IMR-90 (cell line): ENCODE results near the gene AUTS2. TPM values are rescaled to one million over a fixed set of nuclear protein-coding genes. Genes with fewer than 3 reads are reported as not detected.

Source experiments
- ATAC-seq: fragments of 200-7000 bp; cut with Tn5 transposase; 2 replicates; pipeline ENCODE4 v1.9.1; 2020; ENCODE audit warnings: low read depth, mild to moderate bottlenecking, moderate library complexity
- BruUV-seq: library from RNA; stranded (reverse); fragments of 400-500 nt; replicated peaks from 2 replicates; lab custom pipeline; 2021; lab: Mats Ljungman, UMichigan
- CTCF ChIA-PET: fragments of 300-600 bp; formaldehyde crosslinking; extraction: SDS; loops from one replicate; lab custom pipeline; 2021; ENCODE audit warnings: antibody characterized with exemption; lab: Yijun Ruan, JAX
- POLR2A ChIA-PET: fragments of 300-600 bp; sonication (Branson Sonifier 250); formaldehyde crosslinking; loops from one replicate; lab custom pipeline; 2022; ENCODE audit warnings: antibody characterized with exemption; ENCODE audit not compliant: unreplicated experiment; lab: Charles Lee
- DNase-seq: peaks from one replicate; pipeline ENCODE4 v3.0.0; 2013
- H2AFZ ChIP-seq: replicated peaks from 2 replicates; pipeline ENCODE3; 2013; ENCODE audit warnings: low read length, mild to moderate bottlenecking; ENCODE audit not compliant: poor library complexity
- H2AK5ac ChIP-seq: 2 replicates; pipeline ENCODE4 v1.6.1; 2013; ENCODE audit warnings: low read depth, low read length, inconsistent platforms
- H2AK9ac ChIP-seq: replicated peaks from 2 replicates; pipeline ENCODE3; 2013; ENCODE audit warnings: mild to moderate bottlenecking, low read depth, low read length, moderate library complexity; ENCODE audit not compliant: poor library complexity
- H2BK120ac ChIP-seq: 2 replicates; pipeline ENCODE4 v1.6.1; 2013; ENCODE audit warnings: low read depth, low read length, inconsistent platforms
- H2BK15ac ChIP-seq: 3 replicates; pipeline ENCODE4 v1.6.1; 2013; ENCODE audit warnings: low read depth, low read length, inconsistent platforms
- H2BK20ac ChIP-seq: 2 replicates; pipeline ENCODE4 v1.6.1; 2013; ENCODE audit warnings: low read depth, mild to moderate bottlenecking, inconsistent platforms, low read length, moderate library complexity
- H2BK5ac ChIP-seq: 2 replicates; pipeline ENCODE4 v1.6.1; 2013; ENCODE audit warnings: mild to moderate bottlenecking, low read depth, low read length, inconsistent platforms; ENCODE audit not compliant: poor library complexity, severe bottlenecking
- H3K14ac ChIP-seq: replicated peaks from 2 replicates; pipeline ENCODE4 v1.6.1; 2013; ENCODE audit warnings: low read depth, low read length, inconsistent platforms
- H3K18ac ChIP-seq: 2 replicates; pipeline ENCODE4 v1.6.1; 2013; ENCODE audit warnings: low read depth, low read length, control low read depth
- H3K23ac ChIP-seq: 2 replicates; pipeline ENCODE4 v1.6.1; 2013; ENCODE audit warnings: low read depth, low read length, inconsistent platforms
- H3K27ac ChIP-seq: 2 replicates; pipeline ENCODE4 v1.5.1; 2013; ENCODE audit warnings: mild to moderate bottlenecking, control low read depth, low read length; ENCODE audit not compliant: insufficient read depth
- H3K27me3 ChIP-seq: 2 replicates; pipeline ENCODE4 v1.6.1; 2013; ENCODE audit warnings: low read length; ENCODE audit not compliant: control insufficient read depth, insufficient read depth
- H3K36me3 ChIP-seq: 2 replicates; pipeline ENCODE4 v1.6.1; 2013; ENCODE audit warnings: low read length, mixed read lengths; ENCODE audit not compliant: control insufficient read depth, insufficient read depth
- H3K4ac ChIP-seq: 2 replicates; pipeline ENCODE4 v1.6.1; 2013; ENCODE audit warnings: low read depth, low read length, inconsistent platforms
- H3K4me1 ChIP-seq: 2 replicates; pipeline ENCODE4 v1.6.1; 2013; ENCODE audit warnings: low read length, mixed read lengths; ENCODE audit not compliant: control insufficient read depth, insufficient read depth
- H3K4me2 ChIP-seq: 2 replicates; pipeline ENCODE4 v1.6.1; 2013; ENCODE audit warnings: low read depth, mild to moderate bottlenecking, control low read depth, low read length, moderate library complexity
- H3K4me3 ChIP-seq: 2 replicates; pipeline ENCODE4 v1.5.1; 2013; ENCODE audit warnings: low read depth, mild to moderate bottlenecking, control low read depth, low read length, moderate library complexity; ENCODE audit not compliant: insufficient read depth
- H3K56ac ChIP-seq: 2 replicates; pipeline ENCODE4 v1.6.1; 2013; ENCODE audit warnings: low read length, inconsistent platforms; ENCODE audit not compliant: insufficient read depth; ENCODE audit errors: extremely low read depth
- H3K79me1 ChIP-seq, 2 experiments: 2 replicates each; pipeline ENCODE4 v1.6.1; 2013; ENCODE audit warnings: low read length in 2 of 2, inconsistent platforms in 1 of 2, low read depth in 1 of 2
- H3K9ac ChIP-seq: 2 replicates; pipeline ENCODE4 v1.6.1; 2013; ENCODE audit warnings: low read depth, low read length, control low read depth
- H3K9me1 ChIP-seq: 2 replicates; pipeline ENCODE4 v1.6.1; 2013; ENCODE audit warnings: low read length, inconsistent platforms; ENCODE audit not compliant: insufficient read depth
- H3K9me3 ChIP-seq: 2 replicates; pipeline ENCODE4 v1.6.1; 2013; ENCODE audit warnings: low read length; ENCODE audit not compliant: control insufficient read depth, insufficient read depth
- H4K20me1 ChIP-seq: 2 replicates; pipeline ENCODE4 v1.6.1; 2013; ENCODE audit warnings: low read length, inconsistent platforms; ENCODE audit not compliant: insufficient read depth
- H4K5ac ChIP-seq: 2 replicates; pipeline ENCODE4 v1.6.1; 2013; ENCODE audit warnings: mild to moderate bottlenecking, low read depth, low read length, control low read depth
- H4K8ac ChIP-seq, 2 experiments: 2 replicates each; pipeline ENCODE4 v1.6.1; 2013; ENCODE audit warnings: low read depth in 2 of 2, low read length in 2 of 2, control low read depth in 1 of 2, inconsistent platforms in 1 of 2
- H4K91ac ChIP-seq: 2 replicates; pipeline ENCODE4 v1.6.1; 2013; ENCODE audit warnings: low read depth, low read length, inconsistent platforms; ENCODE audit not compliant: insufficient read depth
- BHLHE40 ChIP-seq: fragments of 150-350 bp; IDR thresholded peaks from 2 replicates; pipeline ENCODE4 v1.6.1; 2016; ENCODE audit warnings: mild to moderate bottlenecking, low read depth, low read length
- CEBPB ChIP-seq: IDR thresholded peaks from 2 replicates; pipeline ENCODE4 v1.6.1; 2012; ENCODE audit warnings: low read depth, low read length, improper control_type of control experiment
- CHD1 ChIP-seq: IDR thresholded peaks from 2 replicates; pipeline ENCODE4 v1.6.1; 2012; ENCODE audit warnings: low read depth, low read length, improper control_type of control experiment
- CTCF ChIP-seq: conservative IDR thresholded peaks from 2 replicates; pipeline ENCODE4 v1.5.1; 2012; ENCODE audit warnings: mild to moderate bottlenecking, low read depth, low read length, improper control_type of control experiment
- ELK1 ChIP-seq: fragments of 150-350 bp; IDR thresholded peaks from 2 replicates; pipeline ENCODE4 v1.6.1; 2016; ENCODE audit warnings: low read depth, mild to moderate bottlenecking, low read length, moderate library complexity, borderline replicate concordance
- FOS ChIP-seq: fragments of 150-350 bp; IDR thresholded peaks from 2 replicates; pipeline ENCODE4 v1.6.1; 2016; ENCODE audit warnings: low read depth, low read length
- MAFK ChIP-seq: IDR thresholded peaks from 2 replicates; pipeline ENCODE4 v1.6.1; 2012; ENCODE audit warnings: low read depth, low read length, improper control_type of control experiment
- MAZ ChIP-seq: IDR thresholded peaks from 2 replicates; pipeline ENCODE4 v1.6.1; 2012; ENCODE audit warnings: low read depth, mild to moderate bottlenecking, low read length, improper control_type of control experiment, moderate library complexity, borderline replicate concordance
- NFE2L2 ChIP-seq: fragments of 150-350 bp; IDR thresholded peaks from 2 replicates; pipeline ENCODE4 v1.6.1; 2016; ENCODE audit warnings: low read depth, mild to moderate bottlenecking, low read length
- RAD21 ChIP-seq: IDR thresholded peaks from 2 replicates; pipeline ENCODE4 v1.6.1; 2012; ENCODE audit warnings: low read length, improper control_type of control experiment
- RCOR1 ChIP-seq: IDR thresholded peaks from 2 replicates; pipeline ENCODE4 v1.6.1; 2012; ENCODE audit warnings: mild to moderate bottlenecking, low read length, improper control_type of control experiment; ENCODE audit not compliant: insufficient replicate concordance
- RFX5 ChIP-seq: IDR thresholded peaks from 2 replicates; pipeline ENCODE4 v1.8.0; 2012; ENCODE audit warnings: low read depth, mild to moderate bottlenecking, low read length, moderate library complexity
- SMC3 ChIP-seq: fragments of 150-350 bp; IDR thresholded peaks from 2 replicates; pipeline ENCODE4 v1.6.1; 2016; ENCODE audit warnings: low read depth, mild to moderate bottlenecking, antibody characterized with exemption, low read length, moderate library complexity
- USF2 ChIP-seq: fragments of 150-350 bp; IDR thresholded peaks from 2 replicates; pipeline ENCODE4 v1.6.1; 2017; ENCODE audit warnings: mild to moderate bottlenecking, antibody characterized with exemption, low read length, low read depth
- WGBS, 2 experiments: methylation state at CpG; one replicate each; pipeline versions ENCODE4 v1.1.5 to v1.1.7; 2013; ENCODE audit warnings: missing lambda C conversion rate in 2 of 2; ENCODE audit not compliant: insufficient read length in 1 of 2; ENCODE audit errors: extremely low coverage in 2 of 2; 5-methylcytosine and 5-hydroxymethylcytosine counted together
- dilution Hi-C: fragments of 300-500 bp; cut with HindIII; formaldehyde crosslinking; loops from one replicate; pipeline ENCODE4 v1.14.3; 2018; ENCODE audit warnings: low sequenced_read_pairs; ENCODE audit not compliant: unreplicated experiment
- in situ Hi-C: fragments of 300-500 bp; cut with MboI; formaldehyde crosslinking; loops from 3 replicates; pipeline ENCODE4 v1.14.3; 2019; ENCODE audit warnings: low sequenced_read_pairs, inconsistent platforms, mixed read lengths
- intact Hi-C: fragments of 100-400 bp; cut with micrococcal nuclease; formaldehyde crosslinking; loops from 2 replicates; pipeline ENCODE4 v1.10.0; 2022
- polyA plus RNA-seq, 3 experiments: library from polyadenylated mRNA; depleted of rRNA; stranded (reverse); fragments of >200 nt; gene quantifications; 2 replicates each; pipeline ENCODE4 v1.2.3, GENCODE V29; 2012; ENCODE audit warnings: low replicate concordance in 1 of 3
- total RNA-seq: library from RNA; depleted of rRNA; stranded (reverse); fragments of >200 nt; gene quantifications from 2 replicates; pipeline ENCODE4 v1.2.3, GENCODE V29; 2012

Gene AUTS2
- total and polyA plus RNA-seq, 2 of the 4 experiments (the other 2 are of a cell fraction): 0.90 to 3.0 TPM

- WGBS, 2 experiments: 81% methylated on average over 7 of the region's 25 CpGs; no CpG with 5 or more reads in 1 of the 2 experiments
- H4K20me1 ChIP-seq: no peaks in the 10 kb centered on the region
- no peaks in the 10 kb centered on the region for H3K9me1 ChIP-seq
- H2BK15ac ChIP-seq: no peak overlapping the region
- ATAC-seq (no peak), DNase-seq (no peak)
- no peak overlapping the region for H3K23ac ChIP-seq
- no peak overlapping the region for H3K27ac ChIP-seq
- H3K4me3 ChIP-seq: no peak overlapping the region
- peaks cover 22% of the 10 kb centered on the region for H3K36me3 ChIP-seq
- H3K4me1 ChIP-seq: no peaks in the 10 kb centered on the region
- intact Hi-C loops: no loop called here
- H2AK5ac ChIP-seq: no peak overlapping the region
- no peak overlapping the region for H4K91ac ChIP-seq
- ChIA-PET POLR2A (no interaction called here), CTCF (no interaction called here)
- BruUV-seq: no TSS peak
- H3K4ac ChIP-seq: no peak overlapping the region
- H3K79me1 ChIP-seq: no peaks in the 10 kb centered on the region
- no peak overlapping the region for H2BK120ac ChIP-seq
- no peak overlapping the region for H2AFZ ChIP-seq
- no peak overlapping the region for H3K14ac ChIP-seq
- H3K18ac ChIP-seq: no peak overlapping the region
- no peaks in the 10 kb centered on the region for H3K27me3 ChIP-seq
- no peak overlapping the region for H4K5ac ChIP-seq
- no peak overlapping the region for H2BK20ac ChIP-seq
- no peak overlapping the region for H4K8ac ChIP-seq
- TF ChIP-seq ELK1: no peak
- no peak for TF ChIP-seq FOS
- TF ChIP-seq SMC3: no peak
- no peak for TF ChIP-seq RCOR1
- TF ChIP-seq NFE2L2: no peak
- no peak for TF ChIP-seq RFX5
- TF ChIP-seq MAZ: no peak
- no peak for TF ChIP-seq RAD21
- TF ChIP-seq CEBPB: no peak
- no peak for TF ChIP-seq CHD1
- TF ChIP-seq USF2: no peak
- no peak for TF ChIP-seq MAFK
- no peak for TF ChIP-seq BHLHE40
- no peak for TF ChIP-seq CTCF
- dilution Hi-C loops: no loop called here
- H3K9me3 ChIP-seq: no peaks in the 10 kb centered on the region
- H3K56ac ChIP-seq: no peak overlapping the region
- in situ Hi-C loops: no loop called here
- H2AK9ac ChIP-seq: no peak overlapping the region
- no peak overlapping the region for H3K4me2 ChIP-seq
- no peak overlapping the region for H3K9ac ChIP-seq
- H2BK5ac ChIP-seq: no peak overlapping the region
These were observed 1189.0 kb downstream of the AUTS2 start for GRCh38 chr7:70787286-70787685.
